HG03103 (cell line): Measurements from ENCODE around the gene MUC3A.

ENCODE experiments used
- ATAC-seq: cut with Tn5 transposase; IDR thresholded peaks from one replicate; pipeline ENCODE4 v1.9.1; 2021; ENCODE audit warnings: low read depth; ENCODE audit not compliant: unreplicated experiment

Gene MUC3A

GRCh38 chr7:100943693-100944092, 5.6 kb upstream of the MUC3A start:
- ATAC-seq = no peak

- ATAC-seq = no peak
Observed at GRCh38 chr7:100944138-100944537, 5.2 kb upstream of the MUC3A start.

- no peak for ATAC-seq
Observed at GRCh38 chr7:100946111-100946510, 3.2 kb upstream of the MUC3A start.

GRCh38 chr7:100946766-100947365, 2.5 kb upstream of the MUC3A start:
- ATAC-seq = no peak

GRCh38 chr7:100947792-100948191, 1.5 kb upstream of the MUC3A start:
- ATAC-seq = no peak

- no peak for ATAC-seq
Observed at GRCh38 chr7:100949933-100950443, 654 bp downstream of the MUC3A start.

- no peak for ATAC-seq
Observed at GRCh38 chr7:100951172-100951571, 1.8 kb downstream of the MUC3A start.

GRCh38 chr7:100951888-100952560, 2.7 kb downstream of the MUC3A start:
- no peak for ATAC-seq

- no peak for ATAC-seq
Observed at GRCh38 chr7:100952641-100953040, 3.3 kb downstream of the MUC3A start.

GRCh38 chr7:100957832-100958421, 8.6 kb downstream of the MUC3A start:
- no peak for ATAC-seq

- ATAC-seq = no peak
Observed at GRCh38 chr7:100959894-100960293, 10.6 kb downstream of the MUC3A start.

- no peak for ATAC-seq
Observed at GRCh38 chr7:100962537-100962936, 13.2 kb downstream of the MUC3A start.

GRCh38 chr7:100963386-100963785, 14.1 kb downstream of the MUC3A start:
- ATAC-seq = no peak

GRCh38 chr7:100963874-100964273, 14.5 kb downstream of the MUC3A start:
- no peak for ATAC-seq

- no peak for ATAC-seq
Observed at GRCh38 chr7:100964630-100965029, 15.3 kb downstream of the MUC3A start.

GRCh38 chr7:100965045-100965722, 15.8 kb downstream of the MUC3A start:
- ATAC-seq = no peak

- no peak for ATAC-seq
Observed at GRCh38 chr7:100965723-100966541, 16.6 kb downstream of the MUC3A start.

- no peak for ATAC-seq
Observed at GRCh38 chr7:100966542-100967291, 17.4 kb downstream of the MUC3A start.

- no peak for ATAC-seq
Observed at GRCh38 chr7:100967292-100967863, 18.0 kb downstream of the MUC3A start.
